GM21737 (cell line): ENCODE data around the gene HDAC1.
"Not testable (repeated sequence)": the region's sequence is repeated elsewhere in the genome, so short reads cannot be mapped to it uniquely, and the experiment has no call there.

Source experiments
- ATAC-seq: cut with Tn5 transposase; IDR thresholded peaks from one replicate; pipeline ENCODE4 v1.9.1; 2021; ENCODE audit warnings: mild to moderate bottlenecking, moderate library complexity; ENCODE audit not compliant: unreplicated experiment

The HDAC1 gene

DNA sequence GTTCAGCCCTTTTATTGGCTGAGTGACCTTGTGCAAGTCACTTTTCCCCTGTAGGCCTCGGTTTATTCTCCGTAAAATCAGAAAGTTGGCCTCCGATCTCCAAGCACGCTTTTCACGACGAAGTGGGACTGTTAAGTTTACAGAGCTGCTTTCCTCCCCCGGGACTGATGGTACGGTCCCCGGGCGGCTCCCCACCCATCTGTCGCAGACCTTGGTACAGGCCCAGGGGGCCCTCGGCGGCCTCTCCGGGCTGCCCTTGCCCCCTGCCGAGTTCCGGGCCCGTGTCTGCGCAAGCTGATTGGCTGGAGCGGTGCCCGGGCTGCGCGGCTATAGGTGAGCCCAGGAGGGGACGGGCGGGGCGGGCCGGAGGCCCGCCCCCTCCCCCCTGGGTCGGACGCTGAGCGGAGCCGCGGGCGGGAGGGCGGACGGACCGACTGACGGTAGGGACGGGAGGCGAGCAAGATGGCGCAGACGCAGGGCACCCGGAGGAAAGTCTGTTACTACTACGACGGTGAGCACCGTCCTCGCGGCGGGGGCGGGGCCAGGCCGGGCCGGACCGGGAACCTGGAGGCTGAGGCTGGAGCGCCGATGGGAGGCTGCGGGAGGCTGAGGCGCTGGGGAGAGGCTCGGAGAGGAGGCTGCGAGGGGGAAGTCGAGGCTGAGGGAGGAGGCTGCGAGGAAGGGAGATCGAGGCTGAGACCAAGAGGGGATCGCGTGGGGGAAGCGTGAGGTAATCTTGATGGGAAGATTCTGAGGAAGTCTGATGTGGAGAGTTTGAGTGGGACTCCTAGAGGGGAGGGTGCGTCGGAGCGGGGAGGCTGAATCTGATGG, at the start of gene HDAC1:
Gene HDAC1 (plus strand): TSS at position 376 of the 831 bp plus-strand sequence. CDS start 87 bp downstream, at position 463.
- ATAC-seq: peak; percentile 97

DNA sequence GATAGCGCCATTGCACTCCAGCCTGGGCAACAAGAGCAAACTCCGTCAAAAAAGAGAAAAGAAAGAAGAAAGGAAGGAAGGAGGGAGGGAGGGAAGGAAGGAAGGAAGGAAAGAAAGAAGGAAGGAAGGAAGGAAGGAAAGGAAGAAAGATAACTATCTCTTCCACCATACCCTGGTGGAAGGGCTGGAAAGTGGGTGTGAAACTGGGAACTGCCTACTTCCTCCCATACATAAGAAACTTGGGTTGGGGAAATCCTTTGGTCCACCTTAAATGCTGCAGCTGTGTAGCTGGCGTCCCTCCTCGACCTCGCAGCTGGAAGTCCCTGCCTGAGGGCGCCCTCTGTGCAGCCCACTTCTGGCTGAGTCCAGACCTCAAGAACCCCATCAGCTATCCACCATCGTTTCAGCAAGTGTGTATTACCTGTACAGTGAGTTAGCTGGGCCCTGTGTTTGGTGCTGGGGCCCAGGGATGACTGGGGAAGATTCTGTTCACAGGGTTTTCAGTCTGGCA, 49.5 kb upstream of the HDAC1 start:
- no peak for ATAC-seq

DNA sequence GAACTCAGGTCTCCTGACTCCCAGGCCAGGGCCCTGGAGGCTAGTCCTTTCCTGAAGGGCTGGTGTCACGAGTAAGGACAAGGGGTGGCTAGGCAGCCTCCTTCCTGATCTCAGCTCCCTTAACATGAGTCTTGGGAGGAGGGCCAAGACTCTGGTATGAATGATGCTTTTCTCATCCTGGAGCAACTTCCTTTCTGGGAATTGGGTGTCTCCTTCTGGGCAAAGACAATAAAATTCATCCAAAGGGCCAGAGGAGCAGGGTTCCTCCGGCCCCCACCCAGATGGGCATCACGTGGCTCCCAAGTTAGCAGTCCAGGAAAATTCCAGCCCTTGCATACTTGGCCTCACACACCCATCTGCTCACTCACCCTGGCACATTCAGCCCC, 45.0 kb upstream of the HDAC1 start, which contains the start of gene FAM167B:
Gene FAM167B (plus strand): TSS at position 335 of the 386 bp plus-strand sequence. CDS start 200 bp downstream, outside the sequence.
- ATAC-seq: no peak

DNA sequence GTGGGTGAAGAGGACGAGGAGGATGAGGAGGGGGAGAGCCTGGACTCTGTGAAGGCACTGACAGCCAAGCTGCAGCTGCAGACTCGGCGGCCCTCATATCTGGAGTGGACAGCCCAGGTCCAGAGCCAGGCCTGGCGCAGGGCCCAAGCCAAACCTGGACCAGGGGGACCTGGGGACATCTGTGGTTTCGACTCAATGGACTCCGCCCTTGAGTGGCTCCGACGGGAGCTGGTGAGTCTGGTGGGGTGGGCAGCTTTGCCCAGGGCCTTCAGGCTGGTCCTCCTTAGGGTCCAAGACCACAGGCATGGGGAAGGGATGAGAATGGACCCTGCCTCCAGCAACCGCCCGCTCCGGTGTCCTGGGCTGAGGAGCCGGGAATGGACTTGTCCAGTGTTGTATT, 44.4 kb upstream of the HDAC1 start:
- ATAC-seq: no peak

DNA sequence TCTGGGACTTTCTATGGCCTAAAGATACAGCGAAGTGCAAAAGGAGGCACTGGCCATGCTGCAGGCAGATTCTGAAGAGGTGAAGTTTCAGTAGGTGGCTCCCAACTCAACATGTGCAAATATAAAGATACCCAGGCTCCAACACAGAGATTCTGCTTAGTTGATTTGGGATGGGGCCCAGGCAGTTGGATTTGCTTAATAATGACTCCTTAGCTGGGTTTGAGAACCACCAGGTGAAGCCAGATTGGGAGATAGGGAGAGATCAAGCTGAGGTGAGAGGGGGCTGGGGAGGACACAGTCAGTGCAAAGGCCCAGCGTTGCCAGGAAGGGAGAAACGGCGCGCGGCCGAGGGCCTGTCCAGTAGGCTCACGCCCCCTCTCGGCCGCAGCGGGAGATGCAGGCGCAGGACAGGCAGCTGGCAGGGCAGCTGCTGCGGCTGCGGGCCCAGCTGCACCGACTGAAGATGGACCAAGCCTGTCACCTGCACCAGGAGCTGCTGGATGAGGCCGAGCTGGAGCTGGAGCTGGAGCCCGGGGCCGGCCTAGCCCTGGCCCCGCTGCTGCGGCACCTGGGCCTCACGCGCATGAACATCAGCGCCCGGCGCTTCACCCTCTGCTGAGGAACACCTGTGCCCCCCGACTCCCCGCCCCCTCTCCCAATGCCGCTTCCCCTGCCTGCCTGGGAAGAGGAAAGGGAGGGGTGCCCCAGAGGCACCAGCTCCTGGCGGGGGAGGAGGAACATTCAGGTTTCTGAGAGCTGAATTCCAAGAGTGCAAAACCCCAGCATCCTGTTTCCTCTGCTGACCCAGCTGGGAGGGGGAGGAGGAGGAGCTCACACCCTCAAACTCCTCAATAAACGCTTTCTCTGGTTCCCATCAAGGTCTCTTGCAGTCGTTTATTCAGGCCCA, 43.6 kb upstream of the HDAC1 start:
- ATAC-seq: no peak

DNA sequence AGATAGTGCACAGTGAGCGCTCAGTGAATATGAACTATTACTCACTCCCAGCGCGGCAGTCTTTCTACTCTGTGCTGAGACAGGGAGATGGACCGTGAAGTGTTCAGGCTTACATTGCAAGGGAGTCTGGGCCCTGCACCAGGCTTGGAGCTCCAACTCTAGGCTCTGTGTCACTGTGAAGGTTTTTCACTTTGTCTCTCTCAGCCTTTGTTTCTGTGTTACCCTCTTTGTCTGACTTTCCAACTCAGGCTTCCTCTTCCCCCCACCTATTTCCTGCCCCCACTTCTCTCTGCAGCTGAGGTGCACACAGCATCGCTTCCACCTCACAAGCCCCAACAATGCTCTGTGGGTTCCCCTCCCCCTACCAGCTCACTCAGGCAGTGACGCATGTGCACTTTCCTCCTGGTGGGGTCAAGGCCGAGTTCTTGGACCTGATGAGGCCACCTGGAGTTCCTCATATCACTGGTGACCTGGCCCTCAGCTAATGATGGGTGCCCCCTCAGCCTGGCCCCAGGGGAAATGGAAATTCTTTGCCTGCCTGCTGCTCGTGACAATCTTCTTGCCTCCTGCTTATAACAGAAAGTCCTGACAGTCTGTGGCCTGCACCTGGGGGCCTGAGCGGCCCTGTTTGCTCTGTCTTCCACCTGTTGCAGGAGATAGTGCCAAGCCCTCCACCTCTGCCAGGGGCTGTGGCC, 41.9 kb upstream of the HDAC1 start:
- peak; percentile 56 for ATAC-seq

DNA sequence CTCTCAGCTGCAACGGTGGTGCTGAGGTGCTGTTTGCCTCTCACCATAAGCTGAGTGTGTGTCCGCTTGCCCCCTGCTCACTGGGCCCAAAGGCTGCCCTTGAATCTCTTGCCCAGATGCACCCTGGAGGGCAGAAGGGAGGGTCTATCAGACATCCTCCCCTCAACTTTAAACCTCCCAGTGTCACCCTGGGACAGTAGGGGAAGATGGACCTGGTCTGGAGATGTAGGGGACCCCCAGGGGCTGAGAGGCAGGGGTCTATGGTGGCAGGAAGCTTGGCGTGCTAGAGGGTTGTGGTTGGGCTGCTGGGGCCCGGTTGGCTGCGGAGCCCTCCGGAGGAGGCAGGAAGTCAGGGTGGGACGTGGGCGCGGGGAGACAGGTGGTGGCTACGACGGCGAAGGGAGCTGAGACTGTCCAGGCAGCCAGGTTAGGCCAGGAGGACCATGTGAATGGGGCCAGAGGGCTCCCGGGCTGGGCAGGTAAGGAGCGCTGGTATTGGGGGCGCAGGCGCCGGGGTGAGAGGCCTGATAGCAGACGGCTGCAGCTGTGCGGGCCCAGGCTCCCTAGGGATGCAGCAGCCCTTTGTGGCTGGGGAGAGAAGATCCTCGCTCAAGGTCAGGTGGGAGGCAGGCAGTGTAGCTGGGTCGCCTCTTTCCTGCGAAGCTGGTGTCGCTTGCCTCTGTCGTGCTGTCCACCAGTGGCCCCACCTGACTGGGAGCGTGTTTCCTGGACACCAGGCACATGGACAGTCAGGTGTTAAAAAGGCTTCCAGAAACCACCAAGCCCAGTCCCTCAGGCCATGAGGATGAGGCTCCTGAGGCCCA, 40.8 kb upstream of the HDAC1 start, which contains the start of gene LCK:
Gene LCK (plus strand): TSS at position 373 of the 824 bp plus-strand sequence. CDS start 23,065 bp downstream, outside the sequence.
- no peak for ATAC-seq

DNA sequence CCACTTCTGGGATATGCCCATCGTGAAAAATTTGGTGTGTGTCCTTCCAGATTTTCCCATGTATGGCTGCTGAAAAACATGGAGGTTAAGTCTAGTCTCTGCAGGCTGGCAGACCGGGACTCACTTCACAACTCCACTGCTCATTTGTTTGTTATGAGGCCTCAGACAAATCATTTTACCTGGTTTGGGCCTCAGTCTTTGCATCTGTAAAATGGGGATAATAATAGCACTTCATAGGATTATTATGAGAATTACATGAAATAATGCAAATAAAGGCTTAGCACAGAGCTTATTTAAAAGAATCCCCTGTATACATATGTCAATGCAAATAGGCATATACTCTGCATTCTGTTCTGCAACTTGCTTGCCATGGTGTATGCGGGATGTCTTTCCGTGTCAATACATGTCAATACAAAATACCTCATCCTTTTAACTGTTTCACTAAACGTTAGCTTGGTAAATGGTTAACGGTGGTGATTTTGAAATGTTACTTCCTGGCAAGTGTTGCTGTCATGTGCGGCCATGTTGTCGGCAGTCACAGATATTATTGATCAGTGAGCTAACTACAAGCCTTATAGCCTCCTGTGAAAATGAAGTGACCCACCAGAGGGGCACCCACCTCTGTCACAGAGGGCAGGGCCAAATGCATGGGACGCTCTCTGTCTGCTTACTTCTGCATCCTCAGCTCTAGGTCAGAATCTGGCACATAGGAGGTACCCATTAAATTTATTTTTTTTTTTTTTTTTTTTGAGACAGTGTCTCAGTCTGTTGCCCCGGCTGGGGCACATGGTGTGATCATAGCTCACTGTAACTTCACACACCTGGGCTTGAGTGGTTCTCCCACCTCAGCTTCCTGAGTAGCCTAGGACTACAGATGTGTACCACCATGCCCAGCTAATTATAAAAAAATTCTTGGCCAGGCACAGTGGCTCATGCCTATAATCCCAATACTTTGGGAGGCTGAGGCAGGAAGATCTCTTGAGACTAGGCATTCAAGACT, 36.5 kb upstream of the HDAC1 start:
- ATAC-seq: no peak

DNA sequence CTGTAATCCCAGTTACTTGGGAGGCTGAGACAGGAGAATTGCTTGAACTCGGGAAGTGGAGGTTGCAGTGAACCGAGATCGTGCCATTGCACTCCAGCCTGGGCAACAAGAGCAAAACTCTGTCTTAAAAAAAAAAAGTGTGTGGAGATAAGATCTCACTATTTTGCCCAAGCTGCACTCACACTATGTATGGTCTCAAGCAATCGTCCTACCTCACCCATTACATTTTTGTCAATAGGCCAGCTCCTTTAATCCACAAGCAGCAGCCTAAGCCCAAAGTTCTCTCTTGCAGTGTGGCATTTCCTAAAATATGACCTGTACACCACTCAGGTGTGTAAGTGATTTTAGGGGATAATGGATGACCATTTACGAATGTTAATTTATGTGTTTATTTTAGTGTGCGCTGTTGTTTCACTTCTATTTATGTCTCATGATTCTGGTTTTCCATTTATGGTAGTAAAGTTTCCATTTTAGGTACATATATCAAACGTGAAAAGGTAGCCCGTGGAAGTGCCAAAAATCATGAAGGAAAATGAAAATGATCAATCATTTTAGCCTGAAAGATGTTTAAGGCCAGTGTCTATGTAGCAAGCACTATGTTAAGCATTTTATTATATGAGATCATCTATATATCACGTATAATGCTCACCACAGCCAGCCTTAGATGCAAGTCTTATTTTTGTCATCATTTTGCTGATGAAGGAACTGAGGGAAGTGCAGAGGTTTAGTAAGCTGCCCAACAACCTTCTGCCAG, 35.2 kb upstream of the HDAC1 start:
- ATAC-seq: no peak

DNA sequence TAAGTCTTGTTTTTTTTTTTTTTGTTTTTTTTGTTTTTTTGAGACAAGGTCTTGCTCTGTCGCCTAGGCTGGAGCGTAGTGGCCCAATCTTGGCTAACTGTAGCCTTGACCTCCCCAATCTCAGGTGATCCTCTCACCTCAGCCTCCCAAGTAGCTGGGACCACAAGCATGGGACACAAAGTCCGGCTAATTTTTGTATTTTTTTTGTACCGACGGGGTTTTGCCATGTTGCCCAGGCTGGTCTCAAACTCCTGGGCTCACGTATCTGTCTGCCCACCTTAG, 34.7 kb upstream of the HDAC1 start:
- ATAC-seq: no peak

DNA sequence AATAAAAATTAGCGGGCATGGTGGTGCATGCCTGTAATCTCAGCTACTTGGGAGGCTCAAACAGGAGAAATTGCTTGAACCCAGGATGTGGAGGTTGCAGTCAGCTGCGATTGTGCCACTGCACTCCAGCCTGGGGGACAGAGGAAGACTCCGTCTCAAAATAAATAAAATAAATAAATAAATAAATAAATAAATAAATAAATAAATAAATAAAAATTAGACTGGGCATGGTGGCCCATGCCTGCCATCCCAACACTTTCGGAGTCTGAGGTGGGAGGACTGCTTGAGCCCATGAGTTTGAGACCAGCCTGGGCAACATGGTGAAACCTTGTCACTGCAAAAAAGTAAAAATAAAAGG, 28.7 kb upstream of the HDAC1 start:
- not testable (repeated sequence) for ATAC-seq

DNA sequence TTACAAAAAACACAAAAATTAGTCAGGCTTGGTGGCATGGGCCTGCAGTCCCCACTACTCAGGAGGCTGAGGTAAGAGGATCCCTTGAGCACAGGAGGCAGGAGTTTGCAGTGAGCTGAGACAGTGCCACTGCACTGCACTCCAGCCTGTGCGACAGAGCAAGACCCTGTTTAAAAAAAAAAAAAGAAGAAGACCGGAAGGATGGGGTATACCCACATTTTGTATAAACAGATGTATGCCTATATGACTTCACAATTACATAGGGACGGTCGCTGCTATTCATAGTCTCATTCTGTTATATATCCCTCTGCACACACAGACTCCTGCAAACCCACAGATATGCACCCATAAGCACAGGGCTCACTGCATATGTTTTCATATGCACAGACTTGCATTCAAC, 28.1 kb upstream of the HDAC1 start:
- ATAC-seq: no peak

DNA sequence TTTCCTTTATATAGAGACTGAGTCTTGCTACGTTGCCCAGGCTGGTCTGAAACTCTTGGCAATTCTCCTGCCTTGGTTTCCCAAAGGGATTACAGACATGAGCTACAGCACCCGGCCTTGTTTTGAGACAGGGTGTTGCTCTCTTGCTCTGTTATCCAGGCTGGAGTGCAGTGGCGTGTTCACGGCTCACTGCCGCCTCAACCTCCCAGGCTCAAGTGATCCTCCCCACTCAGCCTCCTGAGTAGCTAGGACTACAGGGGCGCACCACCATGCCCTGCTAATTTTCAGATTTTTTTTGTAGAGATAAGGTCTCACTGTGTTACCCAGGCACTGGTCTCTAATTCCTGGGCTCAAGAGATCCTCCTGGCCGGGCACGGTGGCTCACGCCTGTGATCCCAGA, 26.0 kb upstream of the HDAC1 start:
- ATAC-seq: no peak

DNA sequence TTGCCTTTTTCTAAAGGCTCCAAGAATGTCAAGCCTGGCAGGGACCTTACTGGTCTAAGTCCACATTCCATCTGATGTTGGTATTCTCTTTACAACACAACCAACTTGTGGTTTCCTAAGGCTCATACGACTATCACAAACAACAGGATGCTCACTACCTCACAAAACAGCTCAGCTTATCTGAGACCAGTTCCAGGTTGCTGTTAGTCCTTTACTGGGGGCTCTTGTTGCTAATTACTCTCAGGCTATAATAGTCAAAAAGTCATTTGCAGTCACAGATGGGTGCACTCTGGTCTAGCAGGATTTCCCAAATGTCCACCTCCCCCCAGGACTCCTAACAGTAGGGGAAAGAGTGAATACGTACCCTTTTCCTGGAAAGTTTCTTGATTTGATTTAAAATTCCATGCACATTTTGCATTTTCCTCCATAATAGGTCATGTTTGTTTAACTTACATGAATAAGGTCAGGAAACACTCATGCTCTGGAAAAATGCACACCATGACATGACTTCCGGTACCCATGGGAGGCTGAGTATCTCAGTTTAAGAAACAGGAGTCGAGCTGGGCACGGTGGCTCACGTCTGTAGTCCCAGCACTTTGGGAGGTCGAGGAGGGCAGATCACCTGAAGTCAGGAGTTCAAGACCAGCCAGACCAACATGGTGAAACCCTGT, 24.8 kb upstream of the HDAC1 start:
- ATAC-seq: no peak

DNA sequence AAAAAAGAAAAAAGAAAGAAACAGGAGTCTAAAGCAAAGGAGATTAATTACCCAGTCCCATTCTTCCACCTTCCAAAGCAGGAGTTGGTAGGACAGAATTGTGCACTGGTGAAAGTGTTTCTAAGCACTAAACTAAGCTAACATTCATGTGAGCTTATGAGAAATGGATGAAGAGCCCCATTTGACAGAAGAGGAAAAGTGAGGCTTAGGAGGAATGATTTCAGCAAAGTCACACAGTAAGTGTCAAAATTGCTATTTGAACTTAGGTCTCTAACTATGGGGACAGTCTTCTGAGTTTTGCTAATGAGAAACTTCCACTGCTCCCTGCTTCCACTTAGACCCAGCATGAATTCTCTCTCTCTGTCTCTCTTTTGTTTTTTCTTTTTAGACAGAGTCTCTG, 22.1 kb upstream of the HDAC1 start:
- no peak for ATAC-seq

DNA sequence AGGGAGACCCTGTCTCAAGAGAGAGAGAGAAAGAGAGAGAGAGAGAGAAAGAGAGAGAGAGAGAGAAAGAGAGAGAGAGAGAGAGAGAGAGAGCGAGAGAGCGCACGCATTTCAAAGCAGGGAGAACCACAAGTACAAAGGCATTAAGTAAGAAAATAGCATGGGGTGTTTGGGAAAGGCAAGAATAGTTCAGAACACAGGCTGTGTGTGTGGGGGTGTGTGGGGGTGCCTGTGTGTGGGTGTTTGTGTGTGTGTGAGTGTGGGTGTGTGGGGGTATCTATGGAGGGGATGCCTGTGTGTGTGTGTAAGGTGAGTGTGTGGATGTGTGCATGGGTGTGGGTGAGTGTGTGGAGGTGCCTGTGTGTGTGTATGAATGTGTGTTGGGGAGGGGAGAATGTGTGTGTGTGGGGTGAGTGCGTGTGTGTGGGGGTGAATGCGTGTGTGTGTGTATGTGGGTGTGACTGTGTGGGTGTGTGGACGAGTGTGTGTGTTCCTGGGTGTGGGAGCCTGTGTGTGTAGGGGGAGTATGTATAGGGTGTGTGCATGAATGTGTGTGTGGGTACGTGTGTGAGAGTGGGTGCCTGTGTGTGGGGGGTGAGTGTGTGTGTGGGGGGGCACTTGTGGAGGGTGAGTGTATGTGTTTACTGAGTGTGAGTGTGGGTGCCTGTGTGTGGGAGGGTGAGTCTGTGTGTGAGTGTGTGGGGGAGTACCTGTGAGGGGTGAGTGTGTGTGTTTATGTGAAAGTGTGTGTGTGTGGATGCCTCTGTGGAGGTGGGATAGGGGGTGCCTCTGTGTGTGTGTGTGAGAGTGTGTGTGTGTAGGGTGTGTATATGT, 19.1 kb upstream of the HDAC1 start:
- no peak for ATAC-seq
